Chondrocyte (in vitro differentiated cells): Measurements from ENCODE around the gene CCDC40. TPM values are rescaled to one million over a fixed set of nuclear protein-coding genes. Genes with fewer than 3 reads are reported as not detected.
A peak's percentile ranks its signal among the peaks of the same experiment; 100 is the strongest.

Experiments
- DNase-seq: peaks from one replicate; pipeline ENCODE4 v3.0.0; 2021; ENCODE audit warnings: mixed read lengths, low spot score
- H3K27ac Mint-ChIP-seq: one replicate; pipeline ENCODE4 v1.8.0; 2021; ENCODE audit warnings: mild to moderate bottlenecking, moderate library complexity, mixed read lengths; ENCODE audit not compliant: unreplicated experiment
- H3K27me3 Mint-ChIP-seq: 2 replicates; pipeline ENCODE4 v1.8.0; 2021; ENCODE audit warnings: low read depth, mixed read lengths
- H3K36me3 Mint-ChIP-seq: 2 replicates; pipeline ENCODE4 v1.8.0; 2021; ENCODE audit warnings: low read depth, mixed read lengths
- H3K4me1 Mint-ChIP-seq: 2 replicates; pipeline ENCODE4 v1.8.0; 2021; ENCODE audit warnings: low read depth, mild to moderate bottlenecking, mixed read lengths
- H3K4me3 Mint-ChIP-seq: one replicate; pipeline ENCODE4 v1.8.0; 2021; ENCODE audit warnings: mild to moderate bottlenecking, moderate library complexity, mixed read lengths; ENCODE audit not compliant: unreplicated experiment
- H3K9me3 Mint-ChIP-seq: 2 replicates; pipeline ENCODE4 v1.8.0; 2021; ENCODE audit warnings: low read depth, mixed read lengths
- total RNA-seq: library from RNA; stranded (reverse); gene quantifications from 3 replicates; pipeline ENCODE4 v1.2.1, GENCODE V29; 2021
- TF ChIP-seq, protein P1 (sequence below): fragments of 200-600 bp; sonication (generic); IDR thresholded peaks from 2 replicates; pipeline ENCODE4 v1.5.0; 2021; ENCODE audit warnings: antibody characterized with exemption, mild to moderate bottlenecking, moderate library complexity

Gene CCDC40
- total RNA-seq, 1 donor from 2014 or later, result 5.8 TPM

DNA sequence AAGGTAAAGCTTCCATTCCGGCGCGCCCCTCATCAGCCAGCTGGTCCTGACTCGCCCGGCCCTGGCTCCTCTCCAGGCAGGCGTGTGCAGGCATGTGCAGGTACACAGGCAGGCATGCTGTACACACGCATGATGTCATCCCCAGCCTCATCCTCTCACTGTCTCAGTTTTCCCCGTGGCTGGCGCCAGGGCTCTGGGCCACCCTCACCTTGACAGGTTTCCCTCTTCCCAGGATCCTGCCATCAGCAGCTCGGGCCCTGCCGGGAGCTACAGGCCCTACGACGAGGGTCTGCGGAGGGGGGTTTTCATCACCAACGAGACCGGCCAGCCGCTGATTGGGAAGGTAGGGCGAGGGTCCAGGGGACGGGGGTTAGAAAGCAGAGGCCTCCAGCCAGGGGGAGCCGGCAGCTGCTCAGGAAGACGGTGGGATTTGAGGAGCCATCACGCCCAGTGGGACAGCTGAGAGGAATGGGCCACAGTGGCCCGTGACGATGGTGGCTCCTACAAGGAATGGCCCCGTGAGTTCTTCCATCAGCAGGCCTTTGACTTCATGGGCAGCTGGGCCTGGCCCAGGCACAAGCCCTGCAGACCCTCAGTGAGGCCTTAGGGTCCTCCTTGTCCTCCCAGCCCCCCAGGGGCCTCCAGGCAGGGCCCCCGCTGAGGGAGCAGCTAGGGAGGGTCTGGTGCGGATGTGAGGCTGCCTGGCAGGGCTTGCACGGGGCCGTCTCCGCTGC is 73.4 kb downstream of the CCDC40 start:
- peak; percentile 81 for DNase-seq

DNA sequence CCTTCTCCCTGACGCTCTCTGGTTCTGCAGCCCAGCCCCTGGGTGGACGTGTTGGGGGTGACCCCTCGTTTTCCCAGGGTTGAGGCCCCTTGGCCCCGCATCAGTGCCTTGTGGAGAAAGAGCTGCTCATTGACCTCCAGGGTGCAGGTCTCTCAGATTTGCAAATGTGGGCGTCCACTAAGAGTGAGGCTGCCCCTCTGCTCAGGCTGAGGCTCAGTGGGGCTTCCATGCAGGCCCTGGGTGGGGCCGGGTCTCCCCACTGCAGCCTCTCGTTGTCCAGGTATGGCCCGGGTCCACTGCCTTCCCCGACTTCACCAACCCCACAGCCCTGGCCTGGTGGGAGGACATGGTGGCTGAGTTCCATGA is 74.0 kb downstream of the CCDC40 start:
- peaks cover 12% of the 10 kb centered on the region for H3K9me3 Mint-ChIP-seq
- peak; percentile 85 for DNase-seq
- peaks cover 2% of the 10 kb centered on the region for H3K36me3 Mint-ChIP-seq
- H3K4me1 Mint-ChIP-seq, result no peaks in the 10 kb centered on the region
- TF ChIP-seq, protein P1, sequence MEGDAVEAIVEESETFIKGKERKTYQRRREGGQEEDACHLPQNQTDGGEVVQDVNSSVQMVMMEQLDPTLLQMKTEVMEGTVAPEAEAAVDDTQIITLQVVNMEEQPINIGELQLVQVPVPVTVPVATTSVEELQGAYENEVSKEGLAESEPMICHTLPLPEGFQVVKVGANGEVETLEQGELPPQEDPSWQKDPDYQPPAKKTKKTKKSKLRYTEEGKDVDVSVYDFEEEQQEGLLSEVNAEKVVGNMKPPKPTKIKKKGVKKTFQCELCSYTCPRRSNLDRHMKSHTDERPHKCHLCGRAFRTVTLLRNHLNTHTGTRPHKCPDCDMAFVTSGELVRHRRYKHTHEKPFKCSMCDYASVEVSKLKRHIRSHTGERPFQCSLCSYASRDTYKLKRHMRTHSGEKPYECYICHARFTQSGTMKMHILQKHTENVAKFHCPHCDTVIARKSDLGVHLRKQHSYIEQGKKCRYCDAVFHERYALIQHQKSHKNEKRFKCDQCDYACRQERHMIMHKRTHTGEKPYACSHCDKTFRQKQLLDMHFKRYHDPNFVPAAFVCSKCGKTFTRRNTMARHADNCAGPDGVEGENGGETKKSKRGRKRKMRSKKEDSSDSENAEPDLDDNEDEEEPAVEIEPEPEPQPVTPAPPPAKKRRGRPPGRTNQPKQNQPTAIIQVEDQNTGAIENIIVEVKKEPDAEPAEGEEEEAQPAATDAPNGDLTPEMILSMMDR, result no peak
- H3K27ac Mint-ChIP-seq, result no peak overlapping the region
- no peak overlapping the region for H3K4me3 Mint-ChIP-seq
- no peaks in the 10 kb centered on the region for H3K27me3 Mint-ChIP-seq

More for the DNA sequence above, 73.4 kb downstream of the CCDC40 start:
- H3K4me3 Mint-ChIP-seq, result no peak overlapping the region
- no peaks in the 10 kb centered on the region for H3K27me3 Mint-ChIP-seq
- no peak overlapping the region for H3K27ac Mint-ChIP-seq
- H3K4me1 Mint-ChIP-seq, result no peaks in the 10 kb centered on the region
- H3K9me3 Mint-ChIP-seq, result peaks cover 6% of the 10 kb centered on the region
- TF ChIP-seq, protein P1, result no peak
- peaks cover 2% of the 10 kb centered on the region for H3K36me3 Mint-ChIP-seq

DNA sequence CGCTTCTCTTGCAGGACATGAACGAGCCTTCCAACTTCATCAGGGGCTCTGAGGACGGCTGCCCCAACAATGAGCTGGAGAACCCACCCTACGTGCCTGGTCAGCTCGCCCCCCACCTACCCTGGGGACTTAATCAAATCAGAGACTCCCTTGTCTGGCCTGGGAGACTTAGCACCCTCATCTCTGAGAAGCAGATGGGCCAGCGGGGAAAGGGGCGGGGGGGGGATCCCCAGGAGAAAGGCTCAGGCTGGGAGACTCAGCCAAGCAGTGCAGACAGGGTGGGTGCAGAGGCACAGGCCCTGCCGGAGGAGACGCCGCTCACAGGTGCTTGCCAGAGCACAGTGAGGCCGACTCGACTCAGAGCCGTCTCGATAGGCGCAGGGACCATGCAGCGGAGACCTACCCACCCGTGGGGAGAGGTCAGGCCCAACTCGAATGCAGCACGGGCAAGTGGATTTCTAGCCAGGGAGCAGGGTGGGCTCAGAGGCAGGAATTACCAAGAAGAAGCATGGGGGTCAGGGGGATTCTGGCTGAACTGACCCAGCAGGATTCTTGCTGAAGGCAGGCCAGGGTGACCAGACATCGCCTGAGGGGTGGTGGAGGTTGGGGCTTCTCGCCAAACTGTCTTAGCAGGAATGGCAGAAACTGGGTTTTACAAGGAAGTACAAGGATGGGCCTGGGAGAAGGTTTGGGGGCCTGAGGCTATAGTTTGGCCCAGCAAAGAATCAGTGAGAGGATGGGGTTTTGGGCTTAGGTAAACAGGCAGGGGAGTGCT is 74.7 kb downstream of the CCDC40 start:
- TF ChIP-seq, protein P1, result no peak
- Mint-ChIP-seq H3K27ac (no peak overlapping the region), H3K27me3 (no peaks in the 10 kb centered on the region), H3K4me1 (no peaks in the 10 kb centered on the region), H3K9me3 (peaks cover 14% of the 10 kb centered on the region), H3K36me3 (peaks cover 2% of the 10 kb centered on the region), H3K4me3 (no peak overlapping the region)
- no peak for DNase-seq

DNA sequence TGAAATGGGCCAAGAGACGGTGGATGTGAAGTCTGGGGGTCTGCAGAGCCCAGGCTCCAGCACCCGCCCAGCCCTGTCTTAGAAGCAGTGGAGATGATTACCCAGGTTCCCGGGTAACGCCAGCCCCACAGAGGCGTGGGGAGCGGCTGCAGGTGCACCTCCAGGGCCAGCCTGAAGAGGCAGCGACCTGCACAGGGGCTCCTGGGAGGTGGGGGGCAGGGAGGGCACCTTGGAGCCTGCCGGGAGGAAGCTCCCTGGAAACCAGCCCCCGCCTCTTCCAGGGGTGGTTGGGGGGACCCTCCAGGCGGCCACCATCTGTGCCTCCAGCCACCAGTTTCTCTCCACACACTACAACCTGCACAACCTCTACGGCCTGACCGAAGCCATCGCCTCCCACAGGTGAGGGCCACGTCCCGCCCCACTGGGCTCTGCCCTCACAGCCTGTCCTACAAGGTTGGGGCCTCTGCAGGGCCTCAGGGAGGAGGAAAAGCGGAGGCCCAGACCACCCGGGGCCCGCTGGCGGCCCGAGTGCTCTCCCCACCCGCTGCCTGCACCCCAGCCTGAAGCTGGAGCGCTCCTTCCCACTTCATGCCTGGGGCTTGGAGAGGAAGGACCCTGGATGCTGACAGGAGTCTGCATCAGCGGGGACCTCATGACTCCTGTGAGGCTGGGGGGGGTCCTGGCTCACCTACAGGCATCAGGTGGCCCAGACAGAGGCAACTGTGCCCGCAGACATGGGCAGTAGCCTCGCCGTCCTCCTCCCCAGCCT is 75.4 kb downstream of the CCDC40 start:
- peaks cover 2% of the 10 kb centered on the region for H3K36me3 Mint-ChIP-seq
- TF ChIP-seq, protein P1, result no peak
- no peak overlapping the region for H3K27ac Mint-ChIP-seq
- peaks cover 14% of the 10 kb centered on the region for H3K9me3 Mint-ChIP-seq
- H3K4me3 Mint-ChIP-seq, result no peak overlapping the region
- no peaks in the 10 kb centered on the region for H3K27me3 Mint-ChIP-seq
- no peak for DNase-seq
- no peaks in the 10 kb centered on the region for H3K4me1 Mint-ChIP-seq

DNA sequence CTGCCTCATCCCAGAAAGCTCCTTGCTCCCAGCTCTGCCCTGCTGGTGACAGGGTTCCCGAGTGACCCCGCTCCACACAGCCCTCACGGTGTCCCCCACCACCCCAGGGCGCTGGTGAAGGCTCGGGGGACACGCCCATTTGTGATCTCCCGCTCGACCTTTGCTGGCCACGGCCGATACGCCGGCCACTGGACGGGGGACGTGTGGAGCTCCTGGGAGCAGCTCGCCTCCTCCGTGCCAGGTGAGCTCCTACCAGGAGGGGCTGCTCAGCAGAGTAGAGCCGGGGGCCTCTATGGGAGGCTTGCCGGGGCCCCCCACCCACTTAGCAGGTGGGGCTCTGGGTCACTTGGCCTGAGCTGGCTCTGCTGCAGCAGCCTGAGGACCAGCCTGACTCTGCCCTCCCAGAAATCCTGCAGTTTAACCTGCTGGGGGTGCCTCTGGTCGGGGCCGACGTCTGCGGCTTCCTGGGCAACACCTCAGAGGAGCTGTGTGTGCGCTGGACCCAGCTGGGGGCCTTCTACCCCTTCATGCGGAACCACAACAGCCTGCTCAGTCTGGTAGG is 76.1 kb downstream of the CCDC40 start:
- Mint-ChIP-seq H3K36me3 (peaks cover 2% of the 10 kb centered on the region), H3K4me3 (no peak overlapping the region), H3K27me3 (no peaks in the 10 kb centered on the region), H3K9me3 (peaks cover 14% of the 10 kb centered on the region), H3K4me1 (no peaks in the 10 kb centered on the region), H3K27ac (no peak overlapping the region)
- DNase-seq, result no peak
- TF ChIP-seq, protein P1, result no peak
